GM12878 (cell line): ENCODE data around the gene PACS2. TPM values are rescaled to one million over a fixed set of nuclear protein-coding genes. Genes with fewer than 3 reads are reported as not detected.

Experiments
- ATAC-seq: fragments of 200-7000 bp; cut with Tn5 transposase; 3 replicates; pipeline ENCODE4 v1.9.1; 2020; ENCODE audit warnings: mild to moderate bottlenecking, moderate library complexity
- BruUV-seq: library from RNA; stranded (reverse); fragments of 400-500 nt; replicated peaks from 2 replicates; lab custom pipeline; 2021; lab: Mats Ljungman, UMichigan
- CTCF ChIA-PET: fragments of 300-600 bp; sonication (Branson Sonifier 250); formaldehyde crosslinking; extraction: SDS; loops from one replicate; lab custom pipeline; 2021; ENCODE audit warnings: inconsistent platforms; lab: Yijun Ruan, JAX
- POLR2A ChIA-PET: fragments of 350-600 bp; formaldehyde crosslinking; extraction: SDS; loops from one replicate; lab custom pipeline; 2021; ENCODE audit warnings: inconsistent platforms; lab: Charles Lee
- RAD21 ChIA-PET: fragments of 300-600 bp; sonication (Branson Sonifier 250); formaldehyde crosslinking; loops from one replicate; lab custom pipeline; 2023; ENCODE audit warnings: antibody characterized with exemption; ENCODE audit not compliant: unreplicated experiment; lab: Charles Lee
- SMC1A ChIA-PET: fragments of 300-600 bp; sonication (Branson Sonifier 250); formaldehyde crosslinking; loops from one replicate; lab custom pipeline; 2023; ENCODE audit not compliant: unreplicated experiment, uncharacterized antibody; lab: Charles Lee
- DNase-seq: peaks from one replicate; pipeline ENCODE4 v3.0.0-alpha.2; 2011; ENCODE audit warnings: low read depth, low spot score
- FAIRE-seq: peaks from 3 replicates; lab custom pipeline; 2011; peaks lifted over from hg19 to GRCh38; lab: Jason Lieb, UNC
- H2AFZ ChIP-seq: 2 replicates; pipeline ENCODE4 v1.6.0; 2011; ENCODE audit warnings: low read depth, low read length, control low read depth; ENCODE audit not compliant: control insufficient read depth
- H3K27ac ChIP-seq: 2 replicates; pipeline ENCODE4 v1.5.1; 2011; ENCODE audit warnings: control low read depth; ENCODE audit not compliant: control insufficient read depth, insufficient read depth
- H3K27me3 ChIP-seq, 2 experiments: replicated peaks in 1 of 2; 2 replicates each; pipeline versions ENCODE4 v1.6.0 to v1.6.1; 2011; ENCODE audit warnings: low read length in 1 of 2; ENCODE audit not compliant: control insufficient read depth in 2 of 2, insufficient read depth in 2 of 2
- H3K36me3 ChIP-seq, 2 experiments: 2 replicates each; pipeline ENCODE4 v1.5.1; 2011; ENCODE audit warnings: low read length in 1 of 2; ENCODE audit not compliant: control insufficient read depth in 2 of 2, insufficient read depth in 2 of 2
- H3K4me1 ChIP-seq: 2 replicates; pipeline ENCODE4 v1.6.1; 2011; ENCODE audit warnings: mild to moderate bottlenecking, low read length, moderate library complexity, mixed read lengths; ENCODE audit not compliant: control insufficient read depth, insufficient read depth
- H3K4me2 ChIP-seq: 2 replicates; pipeline ENCODE4 v1.6.0; 2011; ENCODE audit warnings: control low read depth; ENCODE audit not compliant: control insufficient read depth, insufficient read depth
- H3K4me3 ChIP-seq: fragments of 200-600 bp; sonication (generic); 2 replicates; pipeline ENCODE4 v1.5.1; 2016
- H3K79me2 ChIP-seq: 2 replicates; pipeline ENCODE4 v1.6.0; 2011; ENCODE audit warnings: low read length; ENCODE audit not compliant: control insufficient read depth, insufficient read depth
- H3K9ac ChIP-seq: 2 replicates; pipeline ENCODE4 v1.8.0; 2011; ENCODE audit warnings: low read length, control low read depth, mixed read lengths; ENCODE audit not compliant: control insufficient read depth, insufficient read depth
- H3K9me3 ChIP-seq: replicated peaks from 3 replicates; pipeline ENCODE4 v1.5.1; 2011; ENCODE audit warnings: mild to moderate bottlenecking, low read length; ENCODE audit not compliant: control insufficient read depth, insufficient read depth
- H4K20me1 ChIP-seq: 2 replicates; pipeline ENCODE4 v1.6.0; 2011; ENCODE audit not compliant: control insufficient read depth, insufficient read depth
- LARP7 ChIP-seq: fragments of 450-650 bp; IDR thresholded peaks from 2 replicates; pipeline ENCODE4 v1.6.1; 2017; ENCODE audit warnings: mild to moderate bottlenecking
- MEF2A ChIP-seq: IDR thresholded peaks from 2 replicates; pipeline ENCODE4 v1.6.1; 2011; ENCODE audit warnings: low read depth, mild to moderate bottlenecking, low read length, moderate library complexity; ENCODE audit not compliant: insufficient read depth
- MEF2B ChIP-seq: fragments of 450-650 bp; IDR thresholded peaks from 2 replicates; pipeline ENCODE4 v1.6.1; 2018; ENCODE audit warnings: mild to moderate bottlenecking, moderate library complexity; ENCODE audit not compliant: partially characterized antibody, poor library complexity, severe bottlenecking
- MTA3 ChIP-seq: IDR thresholded peaks from 2 replicates; pipeline ENCODE4 v1.6.1; 2012; ENCODE audit warnings: low read length, inconsistent platforms, borderline replicate concordance
- NR2C1 ChIP-seq: fragments of 450-650 bp; IDR thresholded peaks from 2 replicates; pipeline ENCODE4 v1.6.1; 2017; ENCODE audit warnings: antibody characterized with exemption, mild to moderate bottlenecking, moderate library complexity
- RB1 ChIP-seq: fragments of 450-650 bp; formaldehyde crosslinking; IDR thresholded peaks from 2 replicates; pipeline ENCODE4 v1.6.1; 2017; ENCODE audit warnings: mild to moderate bottlenecking, borderline replicate concordance
- RELA ChIP-seq: fragments of 450-650 bp; IDR thresholded peaks from 2 replicates; pipeline ENCODE4 v1.8.0; 2014; ENCODE audit warnings: borderline replicate concordance; ENCODE audit not compliant: partially characterized antibody
- WGBS: methylation state at CpG from one replicate; pipeline ENCODE4 v1.1.6; 2016; ENCODE audit warnings: low lambda C conversion rate; ENCODE audit not compliant: insufficient replicate concordance, insufficient coverage; ENCODE audit errors: missing lambda C conversion rate; 5-methylcytosine and 5-hydroxymethylcytosine counted together
- in situ Hi-C: fragments of 300-500 bp; cut with MboI; formaldehyde crosslinking; loops from 9 replicates; pipeline ENCODE4 v1.14.3; 2018; ENCODE audit warnings: mixed read lengths
- intact Hi-C: fragments of 100-400 bp; cut with micrococcal nuclease; formaldehyde crosslinking; loops from one replicate; pipeline ENCODE4 v1.14.2; 2022; ENCODE audit not compliant: unreplicated experiment
- polyA plus RNA-seq, 11 experiments: library from polyadenylated mRNA; depleted of rRNA in 4 of 11; unstranded in 6 of 11; stranded (reverse) in 5 of 11; fragments of >200 nt; fragmentation: Nextera tagmentation in 4 of 11; fragmentation: Illumina TruSeq in 1 of 11; extraction: Ambion mirVana in 4 of 11; extraction: Trizol in 1 of 11; gene quantifications; 1 replicate in 1 of 11; 2 replicates in 10 of 11; pipeline versions ENCODE4 v1.2.1 to v1.2.3, GENCODE V29; 2011 to 2016; ENCODE audit warnings: inconsistent platforms in 2 of 11, missing spikeins in 2 of 11, low read depth in 1 of 11
- total RNA-seq, 4 experiments: library from RNA; depleted of rRNA in 3 of 4; stranded (reverse); fragments of >200 nt in 3 of 4; fragmentation: Illumina TruSeq in 1 of 4; extraction: Trizol in 1 of 4; gene quantifications; 2 replicates each; pipeline versions ENCODE4 v1.2.1 to v1.2.3, GENCODE V29; 2013 to 2021
- TF ChIP-seq, protein P1 (sequence below): fragments of 450-650 bp; IDR thresholded peaks from 2 replicates; pipeline ENCODE4 v1.6.1; 2016; ENCODE audit warnings: mild to moderate bottlenecking, moderate library complexity, borderline replicate concordance
- TF ChIP-seq, protein P2 (sequence below): IDR thresholded peaks from 2 replicates; pipeline ENCODE4 v1.6.1; 2012; ENCODE audit warnings: low read length, inconsistent platforms
- TF ChIP-seq, protein P3 (sequence below): IDR thresholded peaks from 2 replicates; pipeline ENCODE4 v1.6.1; 2011; ENCODE audit warnings: low read depth, low read length, improper control_type of control experiment, borderline replicate concordance

The PACS2 gene
- total and polyA plus RNA-seq, 10 of the 15 experiments (the other 5 are each of a cell fraction or from before 2014, with no cell fraction given): 0.21 to 37.3 (median 9.4) TPM

DNA sequence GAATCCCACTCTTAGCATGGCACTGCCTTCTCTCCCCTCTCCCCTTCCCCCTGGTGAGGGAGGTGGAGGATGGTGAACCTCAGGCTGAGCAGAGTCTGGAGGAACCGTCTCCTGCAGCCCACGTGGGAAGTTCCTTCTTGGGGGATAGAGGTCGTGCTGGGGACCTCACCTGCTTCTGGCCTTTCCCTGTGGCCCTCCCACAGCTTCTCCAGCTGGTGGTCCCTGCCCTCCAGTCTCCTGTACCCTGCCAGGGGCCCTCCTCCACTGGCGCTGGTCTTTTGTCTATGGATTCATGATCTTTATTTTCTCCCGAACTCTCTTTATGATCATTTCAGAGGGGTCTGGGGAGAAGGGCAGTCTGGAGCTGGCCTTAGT lies 96.1 kb downstream of the PACS2 start:
- CTCF ChIA-PET: interaction anchor here (1.7 kb wide), 1 partner anchor 70 kb away, joined by 4 read pairs; no protein-coding TSS in a partner anchor
- FAIRE-seq: no peak

DNA sequence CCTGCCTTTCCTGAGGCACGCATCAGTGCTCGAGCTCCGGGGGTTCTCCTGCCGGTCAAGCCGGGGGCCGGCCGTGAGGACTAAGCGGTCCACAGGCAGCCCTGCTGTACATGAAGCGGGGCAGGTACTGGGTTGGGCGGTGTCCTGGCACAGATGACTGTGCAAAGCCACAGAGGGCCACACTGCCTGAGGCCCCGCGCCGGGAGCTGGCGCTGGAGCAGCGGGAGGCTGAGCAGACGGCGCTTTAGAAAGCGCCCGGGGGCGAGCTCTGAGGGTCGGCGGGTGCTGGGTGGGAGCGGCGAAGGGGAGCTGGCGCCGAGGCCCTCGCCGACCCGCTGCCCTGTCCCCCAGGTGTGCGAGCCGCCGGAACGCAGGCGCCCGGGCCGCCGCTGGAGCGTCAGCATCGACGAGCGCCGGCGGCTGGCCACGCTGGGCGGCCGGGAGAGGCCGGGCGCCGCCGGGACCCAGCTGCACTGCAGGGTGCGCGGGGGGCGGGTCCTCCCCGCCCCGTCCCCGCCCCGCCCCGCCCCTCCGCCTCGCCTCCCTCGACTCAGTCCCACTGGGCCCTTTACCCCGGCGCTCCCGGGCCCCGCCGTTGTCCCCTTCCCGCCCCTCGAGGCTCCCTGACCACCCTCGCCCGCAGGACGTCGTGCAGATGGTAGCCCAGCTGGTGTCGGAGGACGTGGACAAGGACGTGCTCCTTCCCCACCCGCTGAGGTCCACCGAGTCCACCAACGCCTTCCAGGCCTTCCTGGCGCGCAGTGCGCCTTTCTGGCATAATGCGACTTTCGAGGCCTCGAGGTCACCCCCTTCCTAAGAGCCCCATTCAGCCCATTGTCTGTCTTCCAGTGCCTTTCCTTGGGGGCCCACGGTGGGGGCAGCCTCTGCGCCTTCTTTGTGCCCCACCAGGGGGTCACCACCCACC lies 96.7 kb downstream of the PACS2 start:
- Histone ChIP-seq H3K9ac (no peak overlapping the region), H3K27me3 (peaks cover 7 to 10% of the 10 kb centered on the region in 2 experiments; a peak in 3 of 4 replicates), H3K4me1 (no peaks in the 10 kb centered on the region), H2AFZ (no peak overlapping the region), H3K36me3 (no peaks in the 10 kb centered on the region), H3K4me2 (no peak overlapping the region), H3K4me3 (no peak overlapping the region), H3K9me3 (no peaks in the 10 kb centered on the region), H3K27ac (no peak overlapping the region), H3K79me2 (no peaks in the 10 kb centered on the region), H4K20me1 (no peaks in the 10 kb centered on the region)
- ChIA-PET POLR2A (interaction anchor here (0.6 kb wide), 1 partner anchor 310 kb away, joined by 3 read pairs; no protein-coding TSS in a partner anchor), CTCF (interaction anchor here (1.7 kb wide), 1 partner anchor 69 kb away, joined by 4 read pairs; no protein-coding TSS in a partner anchor), RAD21 (no interaction called here), SMC1A (no interaction called here)
- FAIRE-seq: no peak
- BruUV-seq: no TSS peak
- intact Hi-C loops (no loop called here), in situ Hi-C loops (no loop called here)
- peak; percentile 39 for ATAC-seq
- no peak for DNase-seq
- WGBS: 23% methylated on average over 65 of the region's 86 CpGs
- TF ChIP-seq RB1 (no peak), NR2C1 (no peak), MEF2B (no peak), LARP7 (no peak)
- TF ChIP-seq, protein P1, sequence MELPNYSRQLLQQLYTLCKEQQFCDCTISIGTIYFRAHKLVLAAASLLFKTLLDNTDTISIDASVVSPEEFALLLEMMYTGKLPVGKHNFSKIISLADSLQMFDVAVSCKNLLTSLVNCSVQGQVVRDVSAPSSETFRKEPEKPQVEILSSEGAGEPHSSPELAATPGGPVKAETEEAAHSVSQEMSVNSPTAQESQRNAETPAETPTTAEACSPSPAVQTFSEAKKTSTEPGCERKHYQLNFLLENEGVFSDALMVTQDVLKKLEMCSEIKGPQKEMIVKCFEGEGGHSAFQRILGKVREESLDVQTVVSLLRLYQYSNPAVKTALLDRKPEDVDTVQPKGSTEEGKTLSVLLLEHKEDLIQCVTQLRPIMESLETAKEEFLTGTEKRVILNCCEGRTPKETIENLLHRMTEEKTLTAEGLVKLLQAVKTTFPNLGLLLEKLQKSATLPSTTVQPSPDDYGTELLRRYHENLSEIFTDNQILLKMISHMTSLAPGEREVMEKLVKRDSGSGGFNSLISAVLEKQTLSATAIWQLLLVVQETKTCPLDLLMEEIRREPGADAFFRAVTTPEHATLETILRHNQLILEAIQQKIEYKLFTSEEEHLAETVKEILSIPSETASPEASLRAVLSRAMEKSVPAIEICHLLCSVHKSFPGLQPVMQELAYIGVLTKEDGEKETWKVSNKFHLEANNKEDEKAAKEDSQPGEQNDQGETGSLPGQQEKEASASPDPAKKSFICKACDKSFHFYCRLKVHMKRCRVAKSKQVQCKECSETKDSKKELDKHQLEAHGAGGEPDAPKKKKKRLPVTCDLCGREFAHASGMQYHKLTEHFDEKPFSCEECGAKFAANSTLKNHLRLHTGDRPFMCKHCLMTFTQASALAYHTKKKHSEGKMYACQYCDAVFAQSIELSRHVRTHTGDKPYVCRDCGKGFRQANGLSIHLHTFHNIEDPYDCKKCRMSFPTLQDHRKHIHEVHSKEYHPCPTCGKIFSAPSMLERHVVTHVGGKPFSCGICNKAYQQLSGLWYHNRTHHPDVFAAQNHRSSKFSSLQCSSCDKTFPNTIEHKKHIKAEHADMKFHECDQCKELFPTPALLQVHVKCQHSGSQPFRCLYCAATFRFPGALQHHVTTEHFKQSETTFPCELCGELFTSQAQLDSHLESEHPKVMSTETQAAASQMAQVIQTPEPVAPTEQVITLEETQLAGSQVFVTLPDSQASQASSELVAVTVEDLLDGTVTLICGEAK: no peak
- TF ChIP-seq, protein P2, sequence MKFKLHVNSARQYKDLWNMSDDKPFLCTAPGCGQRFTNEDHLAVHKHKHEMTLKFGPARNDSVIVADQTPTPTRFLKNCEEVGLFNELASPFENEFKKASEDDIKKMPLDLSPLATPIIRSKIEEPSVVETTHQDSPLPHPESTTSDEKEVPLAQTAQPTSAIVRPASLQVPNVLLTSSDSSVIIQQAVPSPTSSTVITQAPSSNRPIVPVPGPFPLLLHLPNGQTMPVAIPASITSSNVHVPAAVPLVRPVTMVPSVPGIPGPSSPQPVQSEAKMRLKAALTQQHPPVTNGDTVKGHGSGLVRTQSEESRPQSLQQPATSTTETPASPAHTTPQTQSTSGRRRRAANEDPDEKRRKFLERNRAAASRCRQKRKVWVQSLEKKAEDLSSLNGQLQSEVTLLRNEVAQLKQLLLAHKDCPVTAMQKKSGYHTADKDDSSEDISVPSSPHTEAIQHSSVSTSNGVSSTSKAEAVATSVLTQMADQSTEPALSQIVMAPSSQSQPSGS: no peak
- TF ChIP-seq, protein P3, sequence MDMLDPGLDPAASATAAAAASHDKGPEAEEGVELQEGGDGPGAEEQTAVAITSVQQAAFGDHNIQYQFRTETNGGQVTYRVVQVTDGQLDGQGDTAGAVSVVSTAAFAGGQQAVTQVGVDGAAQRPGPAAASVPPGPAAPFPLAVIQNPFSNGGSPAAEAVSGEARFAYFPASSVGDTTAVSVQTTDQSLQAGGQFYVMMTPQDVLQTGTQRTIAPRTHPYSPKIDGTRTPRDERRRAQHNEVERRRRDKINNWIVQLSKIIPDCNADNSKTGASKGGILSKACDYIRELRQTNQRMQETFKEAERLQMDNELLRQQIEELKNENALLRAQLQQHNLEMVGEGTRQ: no peak

More for the DNA sequence above, 96.1 kb downstream of the PACS2 start:
- in situ Hi-C loops: no loop called here
- H3K4me1 ChIP-seq: no peaks in the 10 kb centered on the region
- DNase-seq (no peak), ATAC-seq (no peak)
- no TSS peak for BruUV-seq
- intact Hi-C loops: no loop called here
- H3K9me3 ChIP-seq: no peaks in the 10 kb centered on the region
- no peak overlapping the region for H2AFZ ChIP-seq
- H3K79me2 ChIP-seq: no peaks in the 10 kb centered on the region
- WGBS: 73% methylated on average over 5 of the region's 5 CpGs
- no peak overlapping the region for H3K27ac ChIP-seq
- POLR2A ChIA-PET: no interaction called here
- no peaks in the 10 kb centered on the region for H3K36me3 ChIP-seq
- RAD21 ChIA-PET: no interaction called here
- no peak overlapping the region for H3K4me2 ChIP-seq
- peaks cover 7 to 10% of the 10 kb centered on the region in 2 experiments; a peak in 3 of 4 replicates for H3K27me3 ChIP-seq
- H4K20me1 ChIP-seq: no peaks in the 10 kb centered on the region
- no peak overlapping the region for H3K9ac ChIP-seq
- SMC1A ChIA-PET: no interaction called here
- H3K4me3 ChIP-seq: no peak overlapping the region
- TF ChIP-seq RELA (no peak), MEF2A (no peak), MTA3 (no peak)
